Activated naive CD4-positive, alpha-beta T cell treated with anti-CD3 and anti-CD28 coated beads for 36 hours (primary cell): ENCODE data around the gene MT1G. TPM values are rescaled to one million over a fixed set of nuclear protein-coding genes. Genes with fewer than 3 reads are reported as not detected.

ENCODE experiments used
- CTCF ChIA-PET: fragments of 350-600 bp; sonication (Branson Sonifier 250); formaldehyde crosslinking; loops from one replicate; lab custom pipeline; 2021; ENCODE audit warnings: antibody characterized with exemption; lab: Charles Lee
- DNase-seq: peaks from one replicate; pipeline ENCODE4 v3.0.0-alpha.2; 2020
- H3K27ac Mint-ChIP-seq: one replicate; pipeline ENCODE4 v1.8.0; 2021; ENCODE audit warnings: mild to moderate bottlenecking, mixed read lengths
- H3K27me3 Mint-ChIP-seq: one replicate; pipeline ENCODE4 v1.8.0; 2021; ENCODE audit warnings: low read depth, mixed read lengths
- H3K36me3 Mint-ChIP-seq: one replicate; pipeline ENCODE4 v1.8.0; 2021; ENCODE audit warnings: low read depth, mixed read lengths
- H3K4me1 Mint-ChIP-seq: one replicate; pipeline ENCODE4 v1.8.0; 2021; ENCODE audit warnings: low read depth, mixed read lengths
- H3K4me3 Mint-ChIP-seq: one replicate; pipeline ENCODE4 v1.8.0; 2021; ENCODE audit warnings: mild to moderate bottlenecking, moderate library complexity, mixed read lengths
- H3K9me3 Mint-ChIP-seq: one replicate; pipeline ENCODE4 v1.8.0; 2021; ENCODE audit warnings: mixed read lengths
- intact Hi-C: fragments of 100-400 bp; cut with micrococcal nuclease; formaldehyde crosslinking; loops from one replicate; pipeline ENCODE4 v1.15.1; 2023
- total RNA-seq, 2 experiments: library from RNA; stranded (reverse); gene quantifications; one replicate each; pipeline ENCODE4 v1.2.3, GENCODE V29; 2021

The MT1G gene
- total RNA-seq, 2 experiments from 2014 or later: 22.4 to 23.8 TPM

- Mint-ChIP-seq H3K4me1 (peaks cover 30% of the 10 kb centered on the region), H3K9me3 (no peaks in the 10 kb centered on the region), H3K27me3 (peaks cover 53% of the 10 kb centered on the region), H3K27ac (no peak overlapping the region), H3K36me3 (no peaks in the 10 kb centered on the region), H3K4me3 (no peak overlapping the region)
- DNase-seq: no peak
- intact Hi-C loops: no loop called here
- CTCF ChIA-PET: no interaction called here
These were observed 26.7 kb downstream of the MT1G start for GRCh38 chr16:56641166-56641565.

- intact Hi-C loops: no loop called here
- H3K27ac Mint-ChIP-seq: no peak overlapping the region
- no peaks in the 10 kb centered on the region for H3K36me3 Mint-ChIP-seq
- H3K4me3 Mint-ChIP-seq: no peak overlapping the region
- no peaks in the 10 kb centered on the region for H3K9me3 Mint-ChIP-seq
- no peak for DNase-seq
- H3K27me3 Mint-ChIP-seq: peaks cover 60% of the 10 kb centered on the region
- CTCF ChIA-PET: interaction anchor here (1.1 kb wide), 1 partner anchor 39 kb away, joined by 4 read pairs; no protein-coding TSS in a partner anchor
- peaks cover 37% of the 10 kb centered on the region for H3K4me1 Mint-ChIP-seq
These were observed 27.8 kb downstream of the MT1G start for GRCh38 chr16:56640076-56640475.

GRCh38 chr16:56639045-56639444 is 28.8 kb downstream of the MT1G start:
- Mint-ChIP-seq H3K4me1 (peaks cover 37% of the 10 kb centered on the region), H3K4me3 (no peak overlapping the region)
- no peak for DNase-seq

GRCh38 chr16:56637814-56638750 is 29.8 kb downstream of the MT1G start, which contains the start of gene MT1A:
TSS of gene MT1A (plus strand) at chr16:56638666. CDS start at chr16:56638739, 73 bp downstream.
- Mint-ChIP-seq H3K4me3 (peak within 1 kb of the TSS; percentile 58), H3K27ac (no peak within 1 kb of the TSS), H3K4me1 (peaks cover 29% of the 10 kb centered on the region), H3K36me3 (no peaks in the 10 kb centered on the region), H3K9me3 (no peaks in the 10 kb centered on the region), H3K27me3 (peaks cover 79% of the 10 kb centered on the region)
- intact Hi-C loops: no loop called here
- DNase-seq: peak; percentile 35
- CTCF ChIA-PET: no interaction called here

More at GRCh38 chr16:56639045-56639444, 28.8 kb downstream of the MT1G start:
- Mint-ChIP-seq H3K27me3 (peaks cover 70% of the 10 kb centered on the region), H3K27ac (no peak overlapping the region), H3K36me3 (no peaks in the 10 kb centered on the region), H3K9me3 (no peaks in the 10 kb centered on the region)
- intact Hi-C loops: no loop called here
- CTCF ChIA-PET: interaction anchor here (1.1 kb wide), 1 partner anchor 38 kb away, joined by 4 read pairs; no protein-coding TSS in a partner anchor

GRCh38 chr16:56636616-56637413 is 31.1 kb downstream of the MT1G start:
- Mint-ChIP-seq H3K27me3 (peaks cover 84% of the 10 kb centered on the region), H3K9me3 (no peaks in the 10 kb centered on the region), H3K27ac (no peak overlapping the region), H3K4me3 (no peak overlapping the region), H3K36me3 (no peaks in the 10 kb centered on the region), H3K4me1 (peaks cover 30% of the 10 kb centered on the region)
- intact Hi-C loops: no loop called here
- DNase-seq: no peak
- CTCF ChIA-PET: interaction anchor here (0.6 to 1.2 kb wide), 4 partner anchors 27 to 857 kb away, joined by 3 to 5 read pairs (median 3); no protein-coding TSS in a partner anchor

GRCh38 chr16:56635441-56635967 is 32.4 kb downstream of the MT1G start:
- DNase-seq: peak; percentile 31
- intact Hi-C loops: no loop called here
- H3K4me3 Mint-ChIP-seq: peak overlapping the region; percentile 58
- H3K36me3 Mint-ChIP-seq: no peaks in the 10 kb centered on the region
- no peaks in the 10 kb centered on the region for H3K9me3 Mint-ChIP-seq
- no peak overlapping the region for H3K27ac Mint-ChIP-seq
- H3K27me3 Mint-ChIP-seq: peaks cover 86% of the 10 kb centered on the region
- peaks cover 32% of the 10 kb centered on the region for H3K4me1 Mint-ChIP-seq
- CTCF ChIA-PET: interaction anchor here (1.2 kb wide), 1 partner anchor 73 kb away, joined by 3 read pairs; no protein-coding TSS in a partner anchor

GRCh38 chr16:56634715-56635440 is 33.0 kb downstream of the MT1G start:
- no peaks in the 10 kb centered on the region for H3K9me3 Mint-ChIP-seq
- CTCF ChIA-PET: interaction anchor here (0.6 kb wide), 1 partner anchor 34 kb away, joined by 3 read pairs; no protein-coding TSS in a partner anchor
- no peaks in the 10 kb centered on the region for H3K36me3 Mint-ChIP-seq
- H3K27me3 Mint-ChIP-seq: peaks cover 83% of the 10 kb centered on the region
- DNase-seq: no peak
- intact Hi-C loops: no loop called here
- H3K4me1 Mint-ChIP-seq: peaks cover 32% of the 10 kb centered on the region
- no peak overlapping the region for H3K27ac Mint-ChIP-seq
- peak overlapping the region; percentile 58 for H3K4me3 Mint-ChIP-seq

- intact Hi-C loops: no loop called here
These were observed 34.3 kb downstream of the MT1G start for GRCh38 chr16:56633535-56633934.

GRCh38 chr16:56632848-56633365 is 35.0 kb downstream of the MT1G start:
- CTCF ChIA-PET: interaction anchor here (0.9 kb wide), 1 partner anchor 29 kb away, joined by 3 read pairs; no protein-coding TSS in a partner anchor
- Mint-ChIP-seq H3K27ac (no peak overlapping the region), H3K4me1 (peaks cover 27% of the 10 kb centered on the region), H3K27me3 (peaks cover 66% of the 10 kb centered on the region), H3K9me3 (no peaks in the 10 kb centered on the region), H3K36me3 (no peaks in the 10 kb centered on the region), H3K4me3 (peak overlapping the region; percentile 33)
- intact Hi-C loops: no loop called here
- DNase-seq: no peak

More at GRCh38 chr16:56633535-56633934, 34.3 kb downstream of the MT1G start:
- H3K36me3 Mint-ChIP-seq: no peaks in the 10 kb centered on the region
- CTCF ChIA-PET: interaction anchor here (0.9 kb wide), 1 partner anchor 29 kb away, joined by 3 read pairs; no protein-coding TSS in a partner anchor
- H3K9me3 Mint-ChIP-seq: no peaks in the 10 kb centered on the region
- DNase-seq: no peak
- peaks cover 70% of the 10 kb centered on the region for H3K27me3 Mint-ChIP-seq
- no peak overlapping the region for H3K27ac Mint-ChIP-seq
- no peak overlapping the region for H3K4me3 Mint-ChIP-seq
- H3K4me1 Mint-ChIP-seq: peaks cover 30% of the 10 kb centered on the region

GRCh38 chr16:56632156-56632847 is 35.6 kb downstream of the MT1G start, which contains the start of gene MT1M:
TSS of gene MT1M (plus strand) at chr16:56632659. CDS start at chr16:56632732, 73 bp downstream.
- no peak for DNase-seq
- CTCF ChIA-PET: no interaction called here
- H3K9me3 Mint-ChIP-seq: no peaks in the 10 kb centered on the region
- H3K36me3 Mint-ChIP-seq: no peaks in the 10 kb centered on the region
- H3K4me3 Mint-ChIP-seq: peak within 1 kb of the TSS; percentile 59
- H3K27me3 Mint-ChIP-seq: peaks cover 60% of the 10 kb centered on the region
- H3K4me1 Mint-ChIP-seq: peaks cover 24% of the 10 kb centered on the region
- no peak within 1 kb of the TSS for H3K27ac Mint-ChIP-seq
- intact Hi-C loops: no loop called here

- peaks cover 59% of the 10 kb centered on the region for H3K27me3 Mint-ChIP-seq
- DNase-seq: no peak
- H3K4me3 Mint-ChIP-seq: peak overlapping the region; percentile 59
- CTCF ChIA-PET: no interaction called here
- H3K9me3 Mint-ChIP-seq: no peaks in the 10 kb centered on the region
- no peaks in the 10 kb centered on the region for H3K36me3 Mint-ChIP-seq
- peaks cover 24% of the 10 kb centered on the region for H3K4me1 Mint-ChIP-seq
- intact Hi-C loops: no loop called here
- H3K27ac Mint-ChIP-seq: no peak overlapping the region
These were observed 36.1 kb downstream of the MT1G start for GRCh38 chr16:56631832-56632155.
